Islet of Langerhans (tissue), 1 donor: ENCODE measurements around the gene UNC80.
A peak's percentile ranks its signal among the peaks of the same experiment; 100 is the strongest.

Experiments used
- FAIRE-seq: peaks from one replicate; lab custom pipeline; 2011; peaks lifted over from hg19 to GRCh38; lab: Jason Lieb, UNC

The UNC80 gene

GRCh38 chr2:209970271-209970670 lies 198.6 kb downstream of the UNC80 start:
- FAIRE-seq, result no peak

GRCh38 chr2:209970711-209971110 lies 199.1 kb downstream of the UNC80 start:
- no peak for FAIRE-seq

GRCh38 chr2:209973328-209973727 lies 201.7 kb downstream of the UNC80 start:
- FAIRE-seq, result no peak

GRCh38 chr2:209974576-209974975 lies 202.9 kb downstream of the UNC80 start:
- FAIRE-seq, result no peak

GRCh38 chr2:209976698-209977385 lies 205.2 kb downstream of the UNC80 start:
- FAIRE-seq, result no peak

- FAIRE-seq, result peak; percentile 96
These were observed 206.0 kb downstream of the UNC80 start for GRCh38 chr2:209977386-209978239.

GRCh38 chr2:209984291-209984690 lies 212.7 kb downstream of the UNC80 start:
- no peak for FAIRE-seq

- FAIRE-seq, result no peak
These were observed 214.2 kb downstream of the UNC80 start for GRCh38 chr2:209985874-209986273.

GRCh38 chr2:209986415-209986814 lies 214.8 kb downstream of the UNC80 start:
- no peak for FAIRE-seq

GRCh38 chr2:209988010-209988409 lies 216.4 kb downstream of the UNC80 start:
- peak; percentile 45 for FAIRE-seq

GRCh38 chr2:209990838-209991237 lies 219.2 kb downstream of the UNC80 start:
- no peak for FAIRE-seq

GRCh38 chr2:209993968-209994367 lies 222.3 kb downstream of the UNC80 start:
- no peak for FAIRE-seq

GRCh38 chr2:209998596-209998995 lies 227.0 kb downstream of the UNC80 start:
- FAIRE-seq, result no peak

- no peak for FAIRE-seq
These were observed 229.1 kb downstream of the UNC80 start for GRCh38 chr2:210000464-210001324.

- FAIRE-seq, result peak; percentile 43
These were observed 230.8 kb downstream of the UNC80 start, which contains the start of gene RPE for GRCh38 chr2:210002158-210003157. RPE (plus strand) TSS chr2:210002638; CDS start chr2:210002662, 24 bp downstream.

- FAIRE-seq, result no peak
These were observed 231.7 kb downstream of the UNC80 start for GRCh38 chr2:210003359-210003758.

- no peak for FAIRE-seq
These were observed 233.2 kb downstream of the UNC80 start for GRCh38 chr2:210004881-210005280.

GRCh38 chr2:210007895-210008294 lies 236.3 kb downstream of the UNC80 start:
- no peak for FAIRE-seq

GRCh38 chr2:210009126-210009525 lies 237.5 kb downstream of the UNC80 start:
- FAIRE-seq, result no peak

GRCh38 chr2:210009896-210010295 lies 238.3 kb downstream of the UNC80 start:
- FAIRE-seq, result no peak

- no peak for FAIRE-seq
These were observed 248.5 kb downstream of the UNC80 start for GRCh38 chr2:210020138-210020537.
